Karpas-422 (cell line): ENCODE data around the gene NHSL2. TPM values are rescaled to one million over a fixed set of nuclear protein-coding genes. Genes with fewer than 3 reads are reported as not detected.

Source experiments
- DNase-seq: peaks from one replicate; pipeline ENCODE4 v3.0.0-alpha.2; 2015
- H2AFZ ChIP-seq: fragments of 200-600 bp; sonication (generic); 2 replicates; pipeline ENCODE4 v1.6.1; 2014; ENCODE audit warnings: antibody characterized with exemption, low read length, mixed read lengths
- H3K27ac ChIP-seq: fragments of 200-600 bp; sonication (generic); 2 replicates; pipeline ENCODE4 v1.5.1; 2014; ENCODE audit warnings: mild to moderate bottlenecking, low read length, moderate library complexity
- H3K27me3 ChIP-seq: fragments of 200-600 bp; sonication (generic); 2 replicates; pipeline ENCODE4 v1.6.1; 2014; ENCODE audit warnings: low read length, mixed read lengths
- H3K36me3 ChIP-seq: fragments of 200-600 bp; sonication (generic); 2 replicates; pipeline ENCODE4 v1.6.1; 2014; ENCODE audit warnings: low read length, mixed read lengths; ENCODE audit not compliant: insufficient read depth
- H3K4me1 ChIP-seq: fragments of 200-600 bp; sonication (generic); 2 replicates; pipeline ENCODE4 v1.6.1; 2014; ENCODE audit warnings: mild to moderate bottlenecking, low read length, mixed read lengths
- H3K4me2 ChIP-seq: fragments of 200-600 bp; sonication (generic); 2 replicates; pipeline ENCODE4 v1.6.1; 2014; ENCODE audit warnings: low read length, low read depth, mild to moderate bottlenecking; ENCODE audit not compliant: poor library complexity, severe bottlenecking
- H3K4me3 ChIP-seq: fragments of 200-600 bp; sonication (generic); 2 replicates; pipeline ENCODE4 v1.5.1; 2014; ENCODE audit warnings: mild to moderate bottlenecking, antibody characterized with exemption, low read length, mixed read lengths
- H3K79me2 ChIP-seq: fragments of 200-600 bp; sonication (generic); 2 replicates; pipeline ENCODE4 v1.6.1; 2014; ENCODE audit warnings: mild to moderate bottlenecking, low read length, mixed read lengths
- H3K9ac ChIP-seq: fragments of 200-600 bp; sonication (generic); 2 replicates; pipeline ENCODE4 v1.6.0; 2014; ENCODE audit warnings: low read length
- H3K9me2 ChIP-seq: fragments of 200-600 bp; sonication (generic), shearing (Covaris generic); replicated peaks from 2 replicates; pipeline ENCODE4 v1.6.0; 2014; ENCODE audit warnings: mild to moderate bottlenecking, low read length, moderate library complexity; ENCODE audit not compliant: insufficient read depth
- H3K9me3 ChIP-seq: fragments of 300-700, 200-600 bp; sonication (generic); 2 replicates; pipeline ENCODE4 v1.6.1; 2014; ENCODE audit warnings: low read length, mixed read lengths
- H4K20me1 ChIP-seq: fragments of 200-600 bp; sonication (generic); 2 replicates; pipeline ENCODE4 v1.6.1; 2014; ENCODE audit warnings: mild to moderate bottlenecking, antibody characterized with exemption, low read length, low read depth; ENCODE audit not compliant: insufficient read depth
- total RNA-seq: library from RNA; depleted of rRNA; stranded (reverse); fragments of >200 nt; shearing (Covaris generic); gene quantifications from 2 replicates; pipeline ENCODE4 v1.2.3, GENCODE V29; 2014; ENCODE audit warnings: low replicate concordance

The NHSL2 gene
- total RNA-seq, 1 experiment from 2014 or later = not detected

DNA sequence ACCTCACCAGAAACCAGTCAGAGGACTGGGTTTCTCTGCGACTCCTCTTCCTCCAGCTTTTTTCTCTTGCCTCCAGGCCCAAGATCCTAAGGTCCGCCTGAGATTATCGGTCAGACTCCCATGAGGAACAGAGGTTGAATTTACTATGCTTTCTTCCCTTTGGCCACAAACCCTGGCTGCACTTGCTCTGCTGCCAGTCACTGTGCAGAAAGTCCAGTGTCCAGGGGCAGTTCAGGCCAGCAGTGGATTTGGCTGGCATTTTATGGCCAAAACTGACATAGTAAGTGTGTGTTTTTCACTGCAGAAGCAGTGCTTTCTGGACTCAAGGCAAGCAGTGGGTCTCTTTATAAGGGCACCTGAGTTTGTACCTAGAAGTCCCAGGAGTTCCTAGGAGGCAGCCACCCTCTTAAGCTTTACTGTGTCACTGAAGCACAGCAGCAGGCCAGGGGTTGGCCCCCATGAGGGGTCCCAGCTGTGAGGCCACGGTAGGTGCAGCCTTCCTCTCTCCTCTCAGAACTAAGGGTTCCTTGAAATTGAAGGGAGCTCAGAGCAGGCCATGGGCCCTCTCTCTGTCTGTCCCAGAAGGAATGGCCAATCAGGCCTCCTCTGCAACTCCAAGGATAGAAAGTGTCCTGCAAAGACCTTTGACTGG, 217.7 kb downstream of the NHSL2 start:
- no peak overlapping the region for H3K4me2 ChIP-seq
- no peaks in the 10 kb centered on the region for H4K20me1 ChIP-seq
- DNase-seq = no peak
- no peak overlapping the region for H3K4me3 ChIP-seq
- H3K27ac ChIP-seq = no peak overlapping the region
- no peak overlapping the region for H3K9ac ChIP-seq
- no peak overlapping the region for H2AFZ ChIP-seq
- H3K27me3 ChIP-seq = no peaks in the 10 kb centered on the region
- no peaks in the 10 kb centered on the region for H3K79me2 ChIP-seq
- no peaks in the 10 kb centered on the region for H3K9me2 ChIP-seq
- no peaks in the 10 kb centered on the region for H3K4me1 ChIP-seq
- H3K9me3 ChIP-seq = no peaks in the 10 kb centered on the region
- no peaks in the 10 kb centered on the region for H3K36me3 ChIP-seq

DNA sequence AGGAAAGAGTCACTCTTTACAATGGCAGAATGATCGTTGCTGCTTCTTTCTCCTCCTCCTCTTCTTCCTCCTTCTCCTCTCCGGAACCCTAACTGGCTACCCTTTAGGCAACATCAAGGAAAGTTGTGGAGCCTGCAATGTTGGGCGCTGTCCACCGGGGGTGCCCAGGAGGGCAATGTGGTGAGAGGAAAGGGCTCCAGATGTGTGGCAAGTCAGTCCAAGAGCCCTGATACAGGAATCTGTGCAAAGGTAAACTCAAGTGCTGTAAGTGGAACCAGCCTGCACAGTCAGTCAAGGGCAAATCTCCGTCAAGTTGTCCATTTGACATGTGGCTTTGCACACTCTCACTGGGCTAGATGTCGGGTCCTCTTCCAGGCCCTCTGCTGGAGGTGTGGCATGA, 218.2 kb downstream of the NHSL2 start:
- Histone ChIP-seq H3K4me2 (no peak overlapping the region), H3K4me3 (no peak overlapping the region), H4K20me1 (no peaks in the 10 kb centered on the region), H3K36me3 (no peaks in the 10 kb centered on the region), H3K9ac (no peak overlapping the region), H3K27ac (no peak overlapping the region), H3K4me1 (no peaks in the 10 kb centered on the region), H3K9me3 (no peaks in the 10 kb centered on the region), H3K9me2 (no peaks in the 10 kb centered on the region), H2AFZ (no peak overlapping the region), H3K79me2 (no peaks in the 10 kb centered on the region), H3K27me3 (no peaks in the 10 kb centered on the region)
- DNase-seq = no peak

DNA sequence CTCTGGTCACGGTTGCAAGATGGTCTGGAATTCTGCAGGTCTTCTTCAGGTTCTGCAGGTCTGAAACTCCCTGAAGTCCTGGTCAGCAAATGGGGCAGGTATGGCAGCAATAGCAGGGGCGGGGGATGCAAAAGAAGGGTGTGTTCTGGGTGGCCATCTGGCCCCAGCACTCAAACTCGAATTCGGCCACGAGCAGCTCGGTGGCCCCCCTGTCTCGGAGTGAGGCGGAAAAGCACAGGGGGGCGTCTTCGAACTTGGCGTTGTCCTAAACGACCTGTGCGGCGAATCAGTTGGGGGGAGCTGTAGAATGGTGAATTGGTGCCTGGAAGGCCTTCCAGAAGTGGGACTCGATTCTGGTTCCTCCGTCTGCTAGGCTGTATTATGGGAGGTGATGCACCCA, 219.0 kb downstream of the NHSL2 start:
- H3K9me3 ChIP-seq = no peaks in the 10 kb centered on the region
- no peaks in the 10 kb centered on the region for H3K79me2 ChIP-seq
- H2AFZ ChIP-seq = no peak overlapping the region
- H3K4me2 ChIP-seq = no peak overlapping the region
- no peaks in the 10 kb centered on the region for H3K9me2 ChIP-seq
- DNase-seq = no peak
- no peaks in the 10 kb centered on the region for H3K36me3 ChIP-seq
- no peaks in the 10 kb centered on the region for H3K4me1 ChIP-seq
- H3K27ac ChIP-seq = no peak overlapping the region
- no peaks in the 10 kb centered on the region for H3K27me3 ChIP-seq
- H3K9ac ChIP-seq = no peak overlapping the region
- H4K20me1 ChIP-seq = no peaks in the 10 kb centered on the region
- no peak overlapping the region for H3K4me3 ChIP-seq

DNA sequence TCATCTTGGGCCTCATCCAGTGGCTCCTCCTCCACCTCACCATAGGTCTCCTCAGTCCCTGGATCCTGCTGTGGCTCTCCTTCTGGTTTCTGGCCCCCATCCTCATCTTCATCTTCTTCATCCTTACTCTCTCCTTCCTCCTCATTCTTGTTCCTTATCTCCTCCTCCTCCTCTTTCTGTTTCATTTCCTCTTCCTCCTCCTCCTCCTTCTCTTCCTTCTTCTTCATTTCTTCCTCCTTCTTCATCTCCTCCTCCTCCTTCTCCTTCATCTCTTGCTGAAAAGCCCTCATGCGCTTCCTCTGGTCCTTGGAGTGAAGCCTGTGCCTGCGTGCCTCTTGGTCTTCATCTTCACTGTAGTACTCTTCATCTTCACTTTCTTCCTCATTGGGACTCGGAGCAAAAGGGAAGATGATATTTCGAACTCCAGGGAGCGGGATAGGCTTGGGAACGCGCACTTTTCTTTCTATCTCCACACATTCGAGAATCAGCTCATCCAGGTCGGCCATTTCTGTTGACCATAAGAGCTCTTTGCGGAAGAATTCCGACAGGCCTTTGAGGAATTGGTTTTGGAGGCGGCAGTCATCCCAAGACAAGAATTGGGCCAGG, 219.6 kb downstream of the NHSL2 start:
- no peaks in the 10 kb centered on the region for H3K4me1 ChIP-seq
- DNase-seq = no peak
- H4K20me1 ChIP-seq = no peaks in the 10 kb centered on the region
- no peak overlapping the region for H3K9ac ChIP-seq
- H3K9me2 ChIP-seq = no peaks in the 10 kb centered on the region
- H3K79me2 ChIP-seq = no peaks in the 10 kb centered on the region
- H3K4me2 ChIP-seq = no peak overlapping the region
- no peaks in the 10 kb centered on the region for H3K27me3 ChIP-seq
- H3K36me3 ChIP-seq = no peaks in the 10 kb centered on the region
- no peak overlapping the region for H2AFZ ChIP-seq
- no peaks in the 10 kb centered on the region for H3K9me3 ChIP-seq
- no peak overlapping the region for H3K4me3 ChIP-seq
- H3K27ac ChIP-seq = no peak overlapping the region

DNA sequence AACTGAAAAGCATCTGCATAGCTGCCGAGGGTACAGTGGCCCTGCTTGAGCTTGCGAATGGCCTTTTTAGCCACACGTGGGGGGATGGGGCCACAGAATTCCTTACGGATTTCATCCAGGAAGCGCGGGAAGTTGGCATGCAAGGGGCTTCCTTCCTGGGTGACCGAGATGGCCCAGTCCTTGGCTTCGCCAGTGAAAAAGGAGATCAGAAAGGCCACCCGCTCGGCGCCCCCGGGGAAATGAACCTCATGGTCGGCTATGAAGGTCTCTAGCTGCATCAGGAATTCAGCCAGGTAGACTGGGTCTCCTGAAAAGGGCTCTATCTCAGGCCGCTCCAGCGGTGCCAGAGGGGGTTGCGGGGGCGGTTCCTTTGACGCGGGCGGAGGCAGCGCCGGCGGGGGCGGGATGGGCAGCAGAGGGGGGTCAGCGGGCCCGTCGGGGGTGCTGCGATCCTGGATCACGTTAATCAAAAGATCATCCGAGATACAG, 220.2 kb downstream of the NHSL2 start:
- Histone ChIP-seq H3K4me2 (no peak overlapping the region), H3K9ac (no peak overlapping the region)

DNA sequence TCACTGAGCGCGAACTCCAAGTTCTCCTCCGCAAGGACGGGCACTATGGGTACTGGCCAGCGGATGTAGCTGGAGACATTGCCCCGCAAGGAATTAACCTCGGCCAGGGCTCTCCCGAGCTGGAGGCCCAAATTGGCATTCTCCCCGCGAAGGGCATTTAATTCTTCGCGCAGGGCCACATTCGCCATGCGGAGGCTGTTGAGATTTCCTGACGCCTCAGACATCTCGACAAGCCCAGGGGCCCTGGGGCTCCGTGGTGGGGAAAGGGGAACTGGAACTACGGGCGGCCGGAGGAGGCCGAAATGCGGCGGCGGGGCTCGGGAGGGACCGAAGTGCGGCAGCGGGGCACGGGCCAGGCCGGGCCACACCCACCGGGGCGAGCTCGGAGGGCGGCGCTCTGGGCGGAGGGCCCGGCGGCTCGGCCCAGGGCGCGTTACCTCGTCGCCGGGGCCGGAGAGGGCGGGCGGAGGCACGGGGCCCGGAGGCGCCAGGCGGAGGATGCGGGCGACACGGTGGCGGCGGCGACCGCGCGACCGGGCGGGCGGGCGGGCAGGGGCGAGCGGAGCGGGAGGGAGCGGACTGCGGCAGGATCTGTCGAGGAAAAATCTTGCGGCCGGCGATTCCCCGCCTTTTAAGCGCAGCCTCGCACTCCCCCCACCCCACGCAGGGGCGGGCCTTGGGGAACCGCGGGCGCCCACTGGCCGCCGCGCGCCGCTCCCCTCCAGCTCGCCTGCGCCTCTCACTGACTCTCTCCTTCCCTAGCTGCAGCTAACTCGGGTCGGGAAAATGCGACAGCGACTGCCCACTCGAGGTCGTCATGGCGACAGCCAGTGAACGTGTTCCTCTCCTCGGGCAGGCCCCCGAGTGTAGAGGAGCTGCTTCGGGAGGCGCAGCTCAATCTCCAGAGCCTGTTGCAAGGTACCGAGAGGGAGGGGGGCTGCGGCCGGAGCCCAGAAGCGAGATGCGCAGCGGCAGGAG, 221.0 kb downstream of the NHSL2 start, which contains the start of gene RTL5:
TSS of gene RTL5 (minus strand) at position 599 of the 978 bp plus-strand sequence.
- H3K27ac ChIP-seq = no peak within 1 kb of the TSS
- no peak for DNase-seq
- H3K4me1 ChIP-seq = no peaks in the 10 kb centered on the region
- no peak within 1 kb of the TSS for H2AFZ ChIP-seq
- H3K9me2 ChIP-seq = no peaks in the 10 kb centered on the region
- no peaks in the 10 kb centered on the region for H3K9me3 ChIP-seq
- H3K9ac ChIP-seq = no peak within 1 kb of the TSS
- H4K20me1 ChIP-seq = no peaks in the 10 kb centered on the region
- no peaks in the 10 kb centered on the region for H3K27me3 ChIP-seq
- no peaks in the 10 kb centered on the region for H3K79me2 ChIP-seq
- H3K4me3 ChIP-seq = no peak within 1 kb of the TSS
- H3K4me2 ChIP-seq = no peak within 1 kb of the TSS
- H3K36me3 ChIP-seq = no peaks in the 10 kb centered on the region

More for the DNA sequence above, 220.2 kb downstream of the NHSL2 start:
- Histone ChIP-seq H3K27ac (no peak overlapping the region), H3K4me1 (no peaks in the 10 kb centered on the region), H3K9me2 (no peaks in the 10 kb centered on the region), H3K36me3 (no peaks in the 10 kb centered on the region), H2AFZ (no peak overlapping the region), H4K20me1 (no peaks in the 10 kb centered on the region), H3K4me3 (no peak overlapping the region), H3K9me3 (no peaks in the 10 kb centered on the region), H3K27me3 (no peaks in the 10 kb centered on the region), H3K79me2 (no peaks in the 10 kb centered on the region)
- DNase-seq = no peak

DNA sequence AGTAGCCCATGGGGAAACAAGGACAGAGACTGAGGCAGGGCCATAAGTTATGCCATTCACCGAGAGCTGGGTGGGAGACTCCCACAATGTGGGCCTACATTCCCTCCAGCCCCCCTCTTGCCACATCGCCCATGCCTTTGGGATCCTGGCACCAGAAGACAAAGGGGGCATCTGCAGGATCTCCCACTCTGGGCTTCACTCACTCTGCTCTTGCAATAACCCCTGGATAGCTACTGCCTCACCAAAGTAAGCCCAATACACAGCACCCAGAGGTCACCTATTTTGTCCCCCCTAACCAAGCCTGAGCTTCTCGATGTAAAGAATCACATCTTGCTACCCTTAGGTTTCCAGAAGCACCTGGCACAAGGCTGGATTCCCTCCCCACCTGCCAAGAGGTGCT, 221.8 kb downstream of the NHSL2 start:
- Histone ChIP-seq H3K9ac (no peak overlapping the region), H3K27me3 (no peaks in the 10 kb centered on the region), H4K20me1 (no peaks in the 10 kb centered on the region), H3K9me2 (no peaks in the 10 kb centered on the region), H3K36me3 (no peaks in the 10 kb centered on the region), H3K9me3 (no peaks in the 10 kb centered on the region), H3K4me3 (no peak overlapping the region), H3K4me1 (no peaks in the 10 kb centered on the region), H3K27ac (no peak overlapping the region), H2AFZ (no peak overlapping the region), H3K79me2 (no peaks in the 10 kb centered on the region), H3K4me2 (no peak overlapping the region)
- no peak for DNase-seq
